Left renal pelvis (tissue), 4 donors: Measurements from ENCODE around the gene PNMA8B. TPM values are rescaled to one million over a fixed set of nuclear protein-coding genes. Genes with fewer than 3 reads are reported as not detected.

Source experiments
- DNase-seq, 4 donors: peaks; one replicate each; pipeline ENCODE4 v3.0.0-alpha.2; 2013; ENCODE audit warnings: low read depth in 4 of 4, low spot score in 3 of 4
- polyA plus RNA-seq, 4 donors: library from polyadenylated mRNA; unstranded; fragments of 120-200 nt; gene quantifications; one replicate each; pipeline ENCODE4 v1.2.1, GENCODE V29; 2013; ENCODE audit not compliant: insufficient read length in 4 of 4

The PNMA8B gene
- polyA plus RNA-seq, 4 donors = 3.3 to 8.1 (median 5.0) TPM

DNA sequence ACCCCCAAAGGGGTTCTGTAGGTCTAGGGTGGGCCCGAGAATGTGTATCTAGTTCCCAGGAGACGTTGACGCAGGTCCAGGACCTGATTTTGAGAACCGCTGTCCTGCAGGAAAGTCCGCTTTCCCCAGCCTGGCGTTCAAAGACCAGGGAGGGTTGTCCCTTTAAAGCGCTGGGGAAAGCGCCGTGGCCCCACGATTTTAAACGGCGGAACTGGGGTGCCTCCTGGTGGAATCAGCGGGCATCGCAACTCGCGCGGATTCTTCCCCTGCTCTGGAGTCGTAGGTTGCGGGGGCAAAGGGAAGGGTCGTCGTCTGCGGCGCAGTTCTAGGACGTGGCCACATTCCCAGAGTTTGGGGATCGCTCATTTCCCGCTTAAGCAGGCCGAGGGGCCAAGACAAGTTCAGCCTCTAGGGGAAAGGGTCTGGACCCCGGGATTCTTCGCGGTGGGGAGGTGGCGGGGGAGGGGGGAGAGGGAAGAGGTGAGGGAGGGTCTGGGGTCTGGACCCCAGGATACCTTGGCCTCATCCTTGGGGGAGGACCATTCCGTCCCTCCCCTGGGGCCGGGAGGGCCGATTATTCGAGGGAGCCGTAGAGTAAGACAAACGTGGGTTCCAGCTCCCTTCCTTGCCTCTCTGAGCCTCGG is 7.7 kb downstream of the PNMA8B start:
- DNase-seq = no peak

DNA sequence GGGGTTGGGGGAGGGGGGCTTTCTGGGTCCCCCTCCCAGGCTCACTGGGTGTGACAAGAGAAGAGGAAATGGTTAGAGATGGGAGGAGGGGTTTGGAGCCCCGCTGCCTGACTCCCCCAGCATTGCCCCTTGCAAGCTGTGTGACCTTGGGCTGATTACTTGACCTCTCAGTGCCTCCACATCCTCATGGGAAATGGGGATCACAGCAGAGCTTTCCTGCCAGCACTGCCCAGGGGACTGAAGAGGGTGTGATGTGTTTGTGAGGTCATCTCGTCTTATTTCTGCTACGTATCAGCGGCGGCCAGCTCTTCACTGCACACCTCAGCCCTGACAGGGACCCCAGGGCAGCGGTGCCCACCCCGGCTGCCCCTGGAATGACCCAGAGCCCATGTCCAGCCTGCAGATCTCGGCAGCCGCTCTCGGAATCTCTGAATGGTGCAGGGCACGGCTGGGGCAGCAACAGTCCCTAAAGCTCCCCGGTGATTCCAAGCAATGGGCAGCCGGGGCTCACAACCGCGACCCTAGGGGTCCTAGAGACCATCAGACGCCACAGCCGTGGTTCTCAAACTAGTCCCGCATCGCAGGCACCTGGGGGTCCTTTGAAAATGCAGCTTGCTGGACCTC is 8.4 kb downstream of the PNMA8B start:
- no peak for DNase-seq

DNA sequence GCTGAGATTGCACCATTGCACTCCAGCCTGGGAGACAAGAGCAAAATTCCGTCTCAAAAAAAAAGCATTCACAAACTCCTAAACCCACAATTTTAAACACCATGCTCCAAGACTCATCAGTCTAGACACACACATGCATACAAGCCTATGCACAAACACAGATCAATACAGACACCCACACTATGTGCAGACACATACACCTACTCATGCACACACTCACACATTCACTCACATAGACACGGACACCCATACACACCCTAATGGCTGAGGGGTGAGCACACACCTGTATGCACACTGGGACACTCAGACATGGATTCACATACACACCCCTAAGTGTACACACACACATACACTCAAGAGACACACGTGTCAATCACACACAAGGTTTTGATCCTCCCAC is 9.3 kb downstream of the PNMA8B start:
- DNase-seq = no peak

DNA sequence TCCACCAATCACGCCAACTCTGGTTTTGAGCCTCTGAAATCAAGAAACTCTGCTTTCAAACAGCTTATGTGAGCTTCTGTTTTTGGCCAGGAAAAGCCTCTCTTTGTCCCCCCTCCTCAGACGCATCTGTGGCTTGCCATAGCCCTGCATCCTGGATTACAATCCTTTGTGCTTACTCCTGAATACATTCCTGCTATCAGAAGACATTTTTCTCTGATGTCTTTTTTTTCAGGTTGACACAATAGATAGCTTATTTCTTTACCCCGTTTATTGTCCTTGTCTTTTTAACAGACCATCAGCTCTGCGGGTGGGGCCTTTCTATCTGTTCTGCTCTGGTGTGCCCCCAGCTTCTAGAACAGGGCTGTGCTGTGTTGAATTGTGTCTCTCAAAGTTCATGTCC is 11.0 kb downstream of the PNMA8B start:
- no peak for DNase-seq

DNA sequence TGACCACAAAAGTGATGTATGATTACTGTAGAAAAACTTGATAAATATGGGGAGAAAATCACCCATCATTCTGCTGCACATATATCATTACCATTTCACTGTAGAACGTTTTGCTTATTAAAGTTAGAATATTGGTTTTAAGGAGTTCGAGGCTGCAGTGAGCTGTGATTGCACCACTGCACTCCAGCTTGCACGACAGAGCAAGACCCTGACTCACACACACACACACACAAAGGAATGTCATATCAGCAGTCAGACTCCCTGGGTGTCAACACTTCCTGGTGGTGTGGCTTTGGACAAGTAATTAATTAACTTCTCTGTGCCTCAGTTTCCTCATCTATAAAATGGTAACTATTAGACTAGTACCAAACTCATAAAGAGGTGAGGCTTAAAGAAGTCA is 13.0 kb downstream of the PNMA8B start:
- no peak for DNase-seq

DNA sequence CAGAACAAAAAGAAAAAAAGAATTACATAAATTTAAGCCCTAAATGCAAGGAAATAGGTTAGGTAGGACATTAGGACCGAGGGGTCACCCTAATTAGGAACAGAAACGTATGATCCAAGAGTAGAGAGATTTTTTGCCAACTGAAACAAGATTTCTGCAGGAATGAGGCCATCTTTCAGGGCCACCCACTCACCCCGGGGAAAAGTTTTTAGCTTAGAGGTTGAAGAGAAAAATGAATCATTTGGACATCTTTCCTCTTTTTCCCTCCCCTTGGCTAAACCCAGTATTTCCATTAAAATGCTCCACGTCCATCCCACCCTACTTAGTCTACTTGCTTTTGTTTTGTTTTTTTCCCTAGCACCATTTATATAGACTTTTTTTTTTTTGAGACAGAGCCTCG is 13.7 kb downstream of the PNMA8B start:
- DNase-seq = no peak

DNA sequence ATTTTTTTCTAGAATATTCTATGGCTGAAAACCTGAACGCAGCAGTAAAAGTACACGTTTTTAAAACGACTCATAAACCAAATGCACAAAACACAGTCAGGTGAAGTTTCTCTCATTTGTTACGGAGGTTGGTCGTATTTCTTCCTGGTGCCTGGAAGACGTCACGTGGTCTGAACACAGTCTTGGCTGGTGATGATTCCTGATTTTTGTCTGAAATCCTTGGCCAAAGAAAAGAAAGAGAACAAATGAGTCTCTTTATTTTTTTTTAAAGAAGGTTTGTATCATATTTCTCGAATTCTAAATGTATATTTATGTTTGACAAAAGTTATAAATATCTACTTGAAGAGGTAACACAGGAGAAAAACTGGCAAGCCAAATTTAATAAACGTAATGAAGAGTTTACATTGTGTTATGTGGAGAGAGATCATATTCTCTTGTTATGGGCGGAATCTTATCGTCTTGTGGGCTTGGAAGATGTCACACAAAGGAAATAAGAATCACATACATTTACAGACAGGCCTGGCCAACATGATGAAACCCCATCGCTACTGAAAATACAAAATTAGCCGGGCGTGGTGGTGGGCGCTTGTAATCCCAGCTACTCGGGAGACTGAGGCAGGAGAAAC is 14.3 kb downstream of the PNMA8B start:
- no peak for DNase-seq

DNA sequence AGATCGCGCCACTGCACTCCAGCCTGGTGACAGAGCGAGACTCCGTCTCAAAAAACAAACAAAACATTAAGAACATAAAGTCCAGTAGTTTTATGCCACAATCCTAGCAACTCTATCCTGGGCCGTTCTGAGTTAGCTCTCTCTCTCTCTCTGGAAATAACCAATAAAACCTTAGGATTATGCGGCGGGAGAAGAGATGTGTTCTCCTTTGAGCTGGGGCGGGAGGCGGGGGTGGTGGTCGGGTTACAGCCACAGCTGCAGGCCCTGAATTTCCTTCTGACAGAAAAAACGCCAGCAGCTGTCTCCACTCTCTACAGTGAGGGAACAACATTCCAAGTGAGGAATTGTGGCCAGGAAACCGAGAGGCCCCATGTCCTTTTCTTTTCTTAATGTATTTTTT is 15.3 kb downstream of the PNMA8B start:
- DNase-seq = peak; percentile 76 to 87 (median 82)

DNA sequence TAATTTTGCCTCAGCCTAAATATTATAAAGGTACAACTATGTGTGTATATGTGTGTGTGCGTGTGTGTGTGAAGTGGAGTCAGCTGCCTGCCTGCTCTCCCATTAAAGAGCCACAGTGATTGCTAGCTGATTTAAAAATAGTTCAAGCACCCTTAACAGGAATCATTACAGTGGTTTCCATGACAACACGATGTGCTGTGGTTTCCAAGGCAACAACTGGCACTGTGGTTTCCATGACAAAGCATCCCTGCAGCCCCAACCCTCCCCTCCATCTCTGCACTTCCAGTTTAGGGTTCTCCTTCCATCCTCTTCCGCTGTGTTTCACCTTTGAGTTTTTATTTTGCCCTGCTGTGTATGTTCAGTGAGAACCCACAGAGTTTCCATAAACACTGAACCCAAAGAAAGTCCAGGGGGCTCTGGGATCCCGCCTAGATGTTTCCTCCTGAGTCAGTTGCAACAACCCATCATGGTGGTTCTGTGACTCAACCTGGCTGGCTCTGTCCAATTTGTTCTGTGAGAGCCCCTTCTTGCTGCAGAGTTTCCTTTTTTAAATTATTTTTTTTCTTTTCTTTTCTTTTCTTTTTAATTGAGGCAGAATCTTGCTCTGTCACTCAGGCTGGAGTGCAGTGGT is 17.2 kb downstream of the PNMA8B start:
- no peak for DNase-seq

DNA sequence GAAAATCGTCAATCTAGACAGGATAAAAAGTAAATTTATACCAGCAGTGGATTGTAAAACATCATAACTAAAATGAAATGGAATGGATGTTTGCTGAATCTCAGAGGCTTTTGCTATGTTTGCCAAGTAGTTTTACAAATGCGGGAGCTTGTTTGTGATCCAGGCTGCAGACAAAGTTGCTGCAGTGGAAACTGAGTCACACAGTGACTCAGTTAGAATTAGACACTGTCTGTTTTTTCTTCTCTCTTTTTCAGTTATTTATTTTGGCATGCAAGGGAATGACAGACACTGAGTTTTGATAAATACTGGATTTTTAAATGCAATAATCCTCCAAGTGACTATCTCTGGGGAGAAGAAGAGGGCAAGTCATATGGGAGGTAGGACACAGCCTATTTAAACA is 19.7 kb downstream of the PNMA8B start:
- no peak for DNase-seq

DNA sequence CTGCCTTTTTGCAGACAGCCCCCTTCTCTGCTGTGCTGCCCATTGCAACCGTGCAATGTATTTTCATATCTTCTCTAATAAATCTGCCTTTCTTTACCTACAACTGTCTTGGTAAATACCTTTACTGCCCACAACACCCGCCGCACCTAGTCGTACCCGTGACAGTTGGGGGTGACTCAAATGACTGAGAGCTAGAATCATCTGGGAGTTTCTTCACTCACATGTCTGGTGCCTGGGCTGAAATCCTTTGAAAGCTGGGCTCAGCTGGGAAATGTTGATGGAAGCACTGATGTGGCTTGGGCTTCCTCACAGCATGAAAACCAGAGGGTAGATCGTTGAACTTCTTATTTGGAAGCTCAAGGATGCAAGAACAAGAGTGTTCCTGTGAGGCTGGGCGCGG is 21.5 kb downstream of the PNMA8B start:
- no peak for DNase-seq

DNA sequence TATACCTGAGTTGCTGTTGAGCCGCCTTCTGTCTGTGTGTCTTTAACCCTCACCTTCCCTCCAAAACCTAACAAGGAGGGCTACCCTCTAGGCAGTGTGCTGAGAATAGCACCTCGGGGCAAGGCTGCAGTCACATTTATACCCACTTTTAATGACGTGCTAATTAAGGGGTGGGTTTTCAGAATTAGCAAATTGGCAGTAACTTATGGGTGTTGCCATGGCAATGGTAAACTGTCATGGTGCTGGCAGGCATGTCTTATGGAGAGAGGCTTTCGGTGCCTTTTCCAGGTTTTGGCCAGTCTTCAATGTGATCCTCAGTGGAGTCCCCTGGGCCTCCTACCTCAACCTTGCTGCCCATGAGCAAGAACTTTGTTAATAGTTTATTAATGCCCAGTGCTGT is 23.1 kb downstream of the PNMA8B start:
- DNase-seq = no peak

DNA sequence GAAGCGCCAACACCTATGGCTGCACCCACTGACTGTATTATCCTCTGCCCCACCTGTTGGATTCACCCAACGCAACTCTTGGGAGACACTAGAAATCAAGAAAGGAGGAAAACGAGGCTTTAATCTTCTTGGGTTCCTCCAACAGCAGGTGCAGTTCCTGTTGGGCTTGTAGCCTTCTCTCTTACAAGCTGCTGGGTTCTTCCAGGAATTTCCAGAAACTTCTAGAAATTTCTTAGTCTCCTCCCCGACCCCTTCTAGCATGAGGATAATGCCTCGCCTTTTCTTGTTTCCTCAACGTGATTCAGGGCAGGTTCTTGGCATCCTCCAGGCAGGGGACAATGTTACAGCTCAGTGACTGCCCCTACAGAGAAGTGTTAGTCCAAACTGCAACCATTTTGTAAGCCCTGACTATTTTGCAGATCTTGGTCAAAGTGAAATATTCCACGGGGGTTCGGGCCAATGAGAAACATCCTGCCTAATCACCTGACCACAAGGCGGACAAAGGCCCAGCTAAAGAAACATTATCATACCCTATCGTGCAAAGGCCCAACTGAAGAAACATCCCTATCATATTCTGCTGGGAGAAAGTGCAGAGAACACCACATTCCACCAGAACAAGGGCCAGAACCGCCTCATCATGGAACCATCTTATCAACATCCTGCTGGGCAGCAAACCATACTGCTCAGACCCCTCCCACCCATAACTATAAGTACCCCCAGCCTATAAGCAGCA is 23.7 kb downstream of the PNMA8B start:
- DNase-seq = no peak

DNA sequence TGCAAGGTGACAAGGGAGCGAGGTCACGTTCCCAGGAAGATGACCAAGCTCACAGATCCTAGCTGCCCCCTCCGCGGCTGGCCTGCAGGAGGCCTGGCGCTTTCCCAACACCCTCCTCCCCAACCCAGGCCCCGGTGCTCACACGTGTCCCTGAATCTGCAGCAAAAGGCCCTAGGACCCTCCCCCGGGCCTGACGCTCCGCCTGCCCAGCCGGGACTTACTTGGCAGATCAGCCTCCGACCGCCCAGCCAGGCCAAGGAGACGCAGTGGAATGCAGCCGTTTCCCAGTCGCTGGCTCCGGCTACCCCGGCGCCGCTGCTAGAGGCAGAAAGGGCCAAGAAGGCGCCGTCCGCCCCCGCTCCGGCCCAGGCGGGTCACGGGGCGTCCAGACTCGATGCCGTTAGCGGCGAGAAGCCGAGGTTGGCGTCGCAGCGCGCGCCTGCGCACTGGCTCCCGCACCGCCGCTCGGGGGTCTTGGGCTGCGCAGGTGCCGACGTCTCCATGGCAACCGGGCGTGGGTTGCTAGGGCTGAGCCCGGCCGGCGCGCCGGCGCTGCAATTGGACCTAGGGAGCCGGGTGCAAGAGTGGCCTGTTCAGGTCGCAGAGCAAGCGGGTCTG is 24.4 kb downstream of the PNMA8B start, which contains the start of gene PNMA8A:
TSS of gene PNMA8A (minus strand) at position 448 of the 618 bp plus-strand sequence. CDS start 528 bp downstream, outside the sequence.
- peak; percentile 79 to 91 (median 85) for DNase-seq

DNA sequence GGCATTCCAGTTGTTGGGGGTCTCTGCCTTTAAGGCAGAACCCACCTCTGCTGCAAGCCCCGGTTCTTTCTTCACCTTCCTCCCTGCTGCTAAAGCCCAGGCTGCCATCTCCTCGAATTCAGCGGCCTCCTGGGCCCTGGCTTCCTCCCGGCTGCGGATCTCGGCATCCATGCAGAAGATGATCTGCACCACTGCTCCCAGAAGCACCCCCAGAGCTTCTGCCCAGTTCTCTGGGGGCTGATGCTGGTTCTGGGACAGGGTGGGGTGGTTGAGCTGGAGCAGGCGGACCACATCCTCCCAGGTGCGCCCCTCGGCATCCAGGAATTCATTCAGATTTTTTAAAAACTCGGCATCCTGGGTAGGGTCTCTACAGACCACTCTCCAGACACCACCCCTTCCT is 25.3 kb downstream of the PNMA8B start:
- no peak for DNase-seq

DNA sequence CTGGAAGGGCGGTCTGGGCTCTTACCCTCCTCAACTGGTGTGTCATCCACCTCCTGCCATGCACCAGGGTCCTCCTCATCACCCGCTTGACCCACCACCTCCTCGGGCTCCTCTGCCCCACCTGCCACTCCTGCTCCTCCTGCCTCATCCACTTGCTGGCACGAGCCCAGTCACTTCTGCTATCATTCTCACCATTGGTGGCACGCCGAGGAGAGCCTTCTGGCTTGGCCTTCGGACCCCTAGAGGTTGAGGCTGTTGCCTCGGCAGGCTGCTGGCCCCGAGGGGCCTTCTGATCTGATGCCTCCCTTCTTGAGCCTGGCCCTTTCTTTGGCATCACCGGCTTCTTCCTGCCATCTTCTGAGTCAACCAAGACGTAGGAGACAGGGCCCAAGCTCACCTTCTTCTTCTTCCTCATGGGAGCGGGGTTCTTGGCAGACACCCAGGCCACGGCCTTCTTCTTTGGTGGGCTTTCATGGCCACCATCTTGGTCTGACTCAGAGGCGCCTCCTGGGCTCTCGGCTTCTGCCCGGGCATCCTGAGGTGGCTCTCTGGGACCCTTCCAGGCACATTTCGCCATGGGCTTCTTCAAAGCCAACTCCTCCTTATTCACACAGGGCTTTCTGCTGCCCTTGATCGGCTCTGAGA is 26.0 kb downstream of the PNMA8B start:
- DNase-seq = no peak

DNA sequence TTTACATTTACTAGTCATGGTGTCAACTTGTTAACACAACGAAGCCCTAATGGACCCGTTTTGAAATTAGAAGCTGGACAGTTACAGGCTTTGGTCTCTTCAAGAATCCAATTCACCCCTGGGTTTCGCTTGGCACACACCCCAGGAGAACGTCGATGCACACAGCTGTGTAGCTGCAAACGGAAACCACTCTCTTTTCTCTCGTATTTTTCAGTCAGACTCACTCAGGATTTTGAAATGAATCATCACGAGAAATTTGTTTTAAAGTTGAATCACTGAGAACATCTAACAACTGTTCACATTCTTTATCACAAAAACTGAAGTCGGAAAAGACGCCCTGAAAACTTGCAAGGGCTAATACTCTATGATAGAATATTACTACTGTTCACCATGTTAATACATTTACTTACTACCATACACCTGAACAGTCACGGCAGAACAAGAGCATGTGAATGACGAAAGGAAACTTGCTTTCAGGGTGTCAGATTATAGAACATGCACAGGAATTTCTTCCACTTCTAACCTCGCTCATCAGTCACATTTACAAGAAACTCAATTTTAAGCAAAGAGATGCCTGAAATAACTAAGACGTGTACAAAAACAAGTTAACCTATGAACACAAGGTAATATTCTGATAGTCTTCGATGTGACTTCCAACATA is 29.0 kb downstream of the PNMA8B start:
- no peak for DNase-seq

DNA sequence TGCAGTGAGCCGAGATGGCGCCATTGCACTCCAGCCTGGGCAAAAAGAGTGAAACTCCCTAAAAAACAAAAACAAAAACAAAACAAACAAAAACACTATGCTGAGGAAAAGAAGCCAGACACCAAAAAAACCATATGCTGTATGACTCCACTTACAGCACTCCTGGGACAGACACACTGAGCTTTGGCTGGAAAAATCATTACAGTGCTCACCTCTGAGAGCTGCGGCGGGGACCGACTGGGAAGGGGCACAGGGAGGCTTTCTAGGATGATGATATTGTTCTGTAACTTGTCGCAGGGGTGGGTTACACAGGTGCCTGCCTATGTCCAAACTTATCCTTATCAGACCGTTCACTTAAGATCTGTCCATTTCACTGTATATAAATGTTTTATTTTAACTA is 32.2 kb downstream of the PNMA8B start:
- DNase-seq = no peak

DNA sequence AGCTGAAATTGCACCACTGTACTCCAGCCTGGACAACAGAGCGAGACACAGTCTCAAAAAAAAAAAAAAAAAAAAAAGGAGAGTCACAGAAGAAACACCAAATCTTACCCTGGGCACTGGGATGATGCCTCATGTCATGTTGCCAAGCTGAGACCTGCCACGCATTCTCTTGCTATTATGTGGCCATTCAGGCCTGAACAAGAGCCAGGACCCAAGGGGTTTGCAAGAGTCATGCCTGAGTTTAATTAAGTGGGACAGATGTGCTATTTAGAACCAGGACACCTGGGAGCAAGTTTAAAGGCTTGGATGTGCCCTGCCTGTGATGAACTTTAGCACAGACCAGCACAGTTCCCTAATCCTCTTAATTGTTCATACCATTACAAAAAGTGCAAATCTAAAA is 34.1 kb downstream of the PNMA8B start:
- DNase-seq = no peak

DNA sequence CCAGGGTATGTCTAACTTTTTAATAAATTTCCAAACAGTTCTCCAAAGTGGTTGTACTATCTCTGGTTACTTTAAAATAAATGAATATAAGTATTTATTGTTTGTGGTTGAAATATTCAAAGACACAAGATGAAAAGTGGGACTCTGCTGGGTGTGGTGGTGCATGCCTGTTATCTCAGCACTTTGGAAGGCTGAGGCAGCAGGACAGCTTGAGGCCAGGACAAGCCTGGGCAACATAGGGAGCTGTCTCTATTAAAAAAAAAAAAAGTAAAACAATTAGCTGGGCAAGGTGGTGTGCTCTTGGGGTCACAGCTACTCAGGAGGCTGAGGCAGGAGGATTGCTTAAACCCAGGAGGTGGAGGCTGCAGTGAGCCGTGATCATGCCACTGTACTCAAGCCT is 34.7 kb downstream of the PNMA8B start:
- DNase-seq = no peak
